Suprapubic skin (tissue), 4 donors: ENCODE results near the gene RABAC1.

Source experiments
- CTCF ChIP-seq, 2 donors: fragments of 200-600 bp in 1 of 2; fragments of 450-650 bp in 1 of 2; sonication (generic) in 1 of 2; IDR thresholded peaks; one replicate each; pipeline ENCODE4 v1.5.1; 2016 to 2019; ENCODE audit warnings: antibody characterized with exemption in 2 of 2, mild to moderate bottlenecking in 1 of 2, moderate library complexity in 1 of 2
- EP300 ChIP-seq: sonication (generic); formaldehyde crosslinking; IDR thresholded peaks from one replicate; pipeline ENCODE4 v1.6.1; 2017; ENCODE audit warnings: antibody characterized with exemption
- POLR2A ChIP-seq, 2 donors: fragments of 450-650 bp; IDR thresholded peaks; one replicate each; pipeline ENCODE4 v1.6.1; 2017; ENCODE audit warnings: antibody characterized with exemption in 2 of 2, mild to moderate bottlenecking in 2 of 2, moderate library complexity in 2 of 2
- POLR2AphosphoS5 ChIP-seq, 3 donors: sonication (generic); formaldehyde crosslinking; IDR thresholded peaks; one replicate each; pipeline ENCODE4 v1.6.1; 2017; ENCODE audit warnings: antibody characterized with exemption in 3 of 3

- no peak for TF ChIP-seq CTCF (IDR thresholded peaks at IDR 0.05)
- TF ChIP-seq POLR2A (IDR thresholded peaks at IDR 0.05) = no peak
- no peak for TF ChIP-seq POLR2AphosphoS5 (IDR thresholded peaks at IDR 0.05)
- TF ChIP-seq EP300 = no peak
These were observed 6.0 kb upstream of the RABAC1 start for GRCh38 chr19:41965106-41965505.
